Measurements from ENCODE around the gene ELMO3. TPM values are rescaled to one million over a fixed set of nuclear protein-coding genes. Genes with fewer than 3 reads are reported as not detected.

Gene ELMO3
- total RNA-seq, 1 donor from 2014 or later = 6.9 TPM

- ChIA-PET CTCF (interaction anchor here (1.3 to 2.4 kb wide), 2 partner anchors 16 to 65 kb away, joined by 3 to 9 read pairs; no protein-coding TSS in a partner anchor), POLR2A (interaction anchor here (0.6 to 5.1 kb wide), 4 partner anchors 10 to 69 kb away, joined by 3 to 120 read pairs (median 18); partner anchors contain the start of genes FBXL8, FHOD1, SLC9A5 and TRADD)
- no peak for TF ChIP-seq CTCF (IDR thresholded peaks at IDR 0.05)
- ATAC-seq (ENCODE audit: low read depth) (no peak), DNase-seq (no peak)
- H3K27ac Mint-ChIP-seq = peak overlapping the region; percentile 13
- intact Hi-C loops (cut with micrococcal nuclease) = no loop called here
- no peaks in the 10 kb centered on the region for H3K27me3 Mint-ChIP-seq
- H3K4me3 Mint-ChIP-seq = peak overlapping the region; percentile 100
- H3K9me3 Mint-ChIP-seq = no peaks in the 10 kb centered on the region
- peaks cover 27% of the 10 kb centered on the region for H3K4me1 Mint-ChIP-seq
- peaks cover 53% of the 10 kb centered on the region for H3K36me3 Mint-ChIP-seq (ENCODE audit: low read depth)
Measured at GRCh38 chr16:67228034-67228785, 29.3 kb downstream of the ELMO3 start.

- Mint-ChIP-seq H3K27me3 (no peaks in the 10 kb centered on the region), H3K36me3 (ENCODE audit: low read depth) (peaks cover 58% of the 10 kb centered on the region), H3K9me3 (no peaks in the 10 kb centered on the region), H3K4me1 (peaks cover 27% of the 10 kb centered on the region), H3K4me3 (peak overlapping the region; percentile 19), H3K27ac (no peak overlapping the region)
- no peak for TF ChIP-seq CTCF (IDR thresholded peaks at IDR 0.05)
- intact Hi-C loops (cut with micrococcal nuclease) = no loop called here
- CTCF ChIA-PET = no interaction called here
- DNase-seq (no peak), ATAC-seq (ENCODE audit: low read depth) (no peak)
- POLR2A ChIA-PET = interaction anchor here (0.7 to 5.1 kb wide), 3 partner anchors 9 to 490 kb away, joined by 3 to 120 read pairs (median 25); partner anchors contain the start of genes FHOD1 and SLC9A5
Measured at GRCh38 chr16:67228905-67229304, 30.0 kb downstream of the ELMO3 start.

GRCh38 chr16:67229906-67230808 is 31.2 kb downstream of the ELMO3 start:
- Mint-ChIP-seq H3K4me3 (no peak overlapping the region), H3K27ac (no peak overlapping the region), H3K27me3 (no peaks in the 10 kb centered on the region), H3K36me3 (ENCODE audit: low read depth) (peaks cover 61% of the 10 kb centered on the region), H3K9me3 (no peaks in the 10 kb centered on the region), H3K4me1 (peaks cover 27% of the 10 kb centered on the region)
- DNase-seq (no peak), ATAC-seq (ENCODE audit: low read depth) (no peak)
- CTCF ChIA-PET = interaction anchor here (0.6 kb wide), 1 partner anchor 255 kb away, joined by 5 read pairs; no protein-coding TSS in a partner anchor
- TF ChIP-seq CTCF (IDR thresholded peaks at IDR 0.05) = no peak
- POLR2A ChIA-PET = interaction anchor here (0.7 to 5.1 kb wide), 2 partner anchors 16 to 488 kb away, joined by 3 to 120 read pairs; partner anchors contain the start of genes FHOD1 and SLC9A5
- intact Hi-C loops (cut with micrococcal nuclease) = no loop called here

- no peaks in the 10 kb centered on the region for H3K9me3 Mint-ChIP-seq
- H3K27me3 Mint-ChIP-seq = no peaks in the 10 kb centered on the region
- DNase-seq (no peak), ATAC-seq (ENCODE audit: low read depth) (no peak)
- peaks cover 22% of the 10 kb centered on the region for H3K4me1 Mint-ChIP-seq
- H3K4me3 Mint-ChIP-seq = no peak overlapping the region
- POLR2A ChIA-PET = interaction anchor here (1.6 to 2.0 kb wide), 3 partner anchors 11 to 17 kb away, joined by 3 to 6 read pairs (median 4); partner anchors contain the start of gene SLC9A5
- CTCF ChIA-PET = interaction anchor here (0.6 kb wide), 1 partner anchor 255 kb away, joined by 5 read pairs; no protein-coding TSS in a partner anchor
- intact Hi-C loops (cut with micrococcal nuclease) = no loop called here
- H3K36me3 Mint-ChIP-seq (ENCODE audit: low read depth) = peaks cover 64% of the 10 kb centered on the region
- H3K27ac Mint-ChIP-seq = no peak overlapping the region
- no peak for TF ChIP-seq CTCF (IDR thresholded peaks at IDR 0.05)
Measured at GRCh38 chr16:67230809-67231660, 32.1 kb downstream of the ELMO3 start.

Data from activated B cell treated with CpG ODN at 0.5 μM for 24 hours (primary cell).